Cardiac muscle cell (in vitro differentiated cells and primary cell): ENCODE data around the gene SAMD14. TPM values are rescaled to one million over a fixed set of nuclear protein-coding genes. Genes with fewer than 3 reads are reported as not detected.
A peak's percentile ranks its signal among the peaks of the same experiment; 100 is the strongest.

Source experiments
- DNase-seq, 2 donors: peaks; one replicate each; pipeline versions ENCODE4 v3.0.0 to v3.0.0-alpha.2; 2010 to 2017; ENCODE audit warnings: low read depth in 1 of 2, low spot score in 1 of 2
- H3K27ac ChIP-seq: fragments of 200-600 bp; sonication (generic); 2 replicates; pipeline ENCODE4 v1.5.1; 2016
- H3K27me3 ChIP-seq: fragments of 200-600 bp; sonication (generic); 2 replicates; pipeline ENCODE4 v1.6.0; 2016; ENCODE audit warnings: control low read depth
- H3K36me3 ChIP-seq: fragments of 200-600 bp; sonication (generic); 2 replicates; pipeline ENCODE4 v1.5.1; 2016; ENCODE audit warnings: control low read depth
- H3K4me1 ChIP-seq: fragments of 200-600 bp; sonication (generic); 2 replicates; pipeline ENCODE4 v1.8.1; 2017; ENCODE audit warnings: low read depth, mild to moderate bottlenecking, mixed run types
- H3K4me3 ChIP-seq: fragments of 200-600 bp; sonication (generic); 2 replicates; pipeline ENCODE4 v1.5.1; 2016; ENCODE audit warnings: mild to moderate bottlenecking
- H3K9me3 ChIP-seq: fragments of 200-600 bp; sonication (generic); 2 replicates; pipeline ENCODE4 v1.5.1; 2017; ENCODE audit warnings: low read depth, mild to moderate bottlenecking, control low read depth
- polyA plus RNA-seq: library from polyadenylated mRNA; unstranded; fragments of >200 nt; fragmentation: Nextera tagmentation; extraction: Ambion mirVana; gene quantifications from 2 replicates; pipeline ENCODE4 v1.2.1, GENCODE V29; 2016
- total RNA-seq: library from RNA; depleted of rRNA; stranded (reverse); fragments of >200 nt; gene quantifications from 2 replicates; pipeline ENCODE4 v1.2.3, GENCODE V29; 2016
- TF ChIP-seq, protein P1 (sequence below): IDR thresholded peaks from 2 replicates; pipeline ENCODE4 v1.5.1; 2012; ENCODE audit warnings: low read depth, mild to moderate bottlenecking, low read length

The SAMD14 gene
- total and polyA plus RNA-seq, 2 experiments from 2014 or later = 2.5 to 2.8 TPM

DNA sequence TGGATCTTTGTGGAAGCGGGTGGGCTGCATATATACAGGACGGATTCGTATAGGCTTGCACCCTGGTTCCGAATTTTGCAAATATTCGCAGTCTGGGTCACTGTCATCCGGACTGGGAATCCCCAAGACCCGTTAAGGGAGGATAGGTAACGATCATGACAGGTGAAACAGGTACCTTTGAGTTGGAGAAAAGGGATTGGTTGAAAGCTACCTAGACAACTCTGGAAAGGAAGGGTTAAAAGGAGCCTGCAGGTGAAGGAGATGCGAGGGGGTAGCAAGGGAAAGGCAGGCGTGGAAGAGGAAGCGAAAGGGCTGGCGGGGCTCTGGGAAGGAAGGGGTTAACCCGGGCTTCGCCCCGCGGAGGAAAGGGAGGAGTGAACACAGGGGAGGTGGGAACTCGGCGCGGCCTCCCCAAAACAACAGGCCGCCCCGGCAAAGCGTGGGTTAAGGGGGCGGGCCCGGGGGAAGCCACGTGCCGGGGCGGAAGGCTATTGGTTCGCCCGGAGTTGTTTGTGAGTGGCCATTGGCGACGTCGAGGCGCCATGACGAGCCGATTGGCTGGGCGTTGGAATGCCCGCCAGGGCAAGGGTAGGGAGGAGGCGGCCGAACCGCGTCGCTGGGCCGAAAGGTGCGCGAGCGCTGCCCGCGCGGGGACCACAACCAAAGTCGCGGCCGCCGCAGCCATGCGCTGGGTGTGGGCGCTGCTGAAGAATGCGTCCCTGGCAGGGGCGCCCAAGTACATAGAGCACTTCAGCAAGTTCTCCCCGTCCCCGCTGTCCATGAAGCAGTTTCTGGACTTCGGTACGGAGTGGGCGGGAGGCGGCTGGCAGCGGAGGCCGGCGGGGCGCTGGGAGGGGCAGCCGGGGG lies 35.0 kb downstream of the SAMD14 start, which contains the start of gene PDK2:
Gene PDK2 (plus strand): TSS at position 599 of the 867 bp plus-strand sequence. CDS start 85 bp downstream, at position 684.
- H3K27me3 ChIP-seq = no peaks in the 10 kb centered on the region
- TF ChIP-seq, protein P1, sequence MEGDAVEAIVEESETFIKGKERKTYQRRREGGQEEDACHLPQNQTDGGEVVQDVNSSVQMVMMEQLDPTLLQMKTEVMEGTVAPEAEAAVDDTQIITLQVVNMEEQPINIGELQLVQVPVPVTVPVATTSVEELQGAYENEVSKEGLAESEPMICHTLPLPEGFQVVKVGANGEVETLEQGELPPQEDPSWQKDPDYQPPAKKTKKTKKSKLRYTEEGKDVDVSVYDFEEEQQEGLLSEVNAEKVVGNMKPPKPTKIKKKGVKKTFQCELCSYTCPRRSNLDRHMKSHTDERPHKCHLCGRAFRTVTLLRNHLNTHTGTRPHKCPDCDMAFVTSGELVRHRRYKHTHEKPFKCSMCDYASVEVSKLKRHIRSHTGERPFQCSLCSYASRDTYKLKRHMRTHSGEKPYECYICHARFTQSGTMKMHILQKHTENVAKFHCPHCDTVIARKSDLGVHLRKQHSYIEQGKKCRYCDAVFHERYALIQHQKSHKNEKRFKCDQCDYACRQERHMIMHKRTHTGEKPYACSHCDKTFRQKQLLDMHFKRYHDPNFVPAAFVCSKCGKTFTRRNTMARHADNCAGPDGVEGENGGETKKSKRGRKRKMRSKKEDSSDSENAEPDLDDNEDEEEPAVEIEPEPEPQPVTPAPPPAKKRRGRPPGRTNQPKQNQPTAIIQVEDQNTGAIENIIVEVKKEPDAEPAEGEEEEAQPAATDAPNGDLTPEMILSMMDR = no peak
- peaks cover 6% of the 10 kb centered on the region for H3K36me3 ChIP-seq
- H3K4me3 ChIP-seq = peak within 1 kb of the TSS; percentile 72
- H3K27ac ChIP-seq = peak within 1 kb of the TSS; percentile 76
- peak; percentile 97 to 98 for DNase-seq
- H3K9me3 ChIP-seq = no peaks in the 10 kb centered on the region
- H3K4me1 ChIP-seq = peaks cover 3% of the 10 kb centered on the region

- H3K27me3 ChIP-seq = no peaks in the 10 kb centered on the region
- H3K9me3 ChIP-seq = no peaks in the 10 kb centered on the region
- TF ChIP-seq, protein P1 = peak; percentile 82
- peak; percentile 90 to 95 for DNase-seq
- peaks cover 3% of the 10 kb centered on the region for H3K4me1 ChIP-seq
- peak overlapping the region; percentile 7 for H3K27ac ChIP-seq
- peaks cover 6% of the 10 kb centered on the region for H3K36me3 ChIP-seq
- H3K4me3 ChIP-seq = peak overlapping the region; percentile 10
Observed at GRCh38 chr17:50094243-50094752, 35.7 kb downstream of the SAMD14 start.

DNA sequence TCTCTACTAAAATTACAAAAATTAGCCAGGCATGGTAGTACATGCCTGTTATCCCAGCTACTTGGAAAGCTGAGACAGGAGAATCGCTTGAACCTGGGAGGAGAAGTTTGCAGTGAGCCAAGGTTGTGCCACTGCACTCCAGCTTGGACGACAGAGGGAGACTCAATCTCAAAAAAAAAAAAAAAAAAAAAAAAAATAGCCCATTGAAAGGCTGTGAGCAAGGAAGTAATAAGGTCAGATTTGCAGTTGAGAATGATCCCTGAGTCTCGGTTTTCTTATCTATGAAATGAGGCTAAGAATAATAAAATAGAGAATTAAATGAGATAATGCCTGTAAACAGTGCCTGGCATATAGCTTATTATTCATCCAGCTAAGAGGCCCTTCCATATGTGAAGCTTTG lies 36.2 kb downstream of the SAMD14 start:
- peaks cover 6% of the 10 kb centered on the region for H3K36me3 ChIP-seq
- TF ChIP-seq, protein P1 = no peak
- H3K27ac ChIP-seq = no peak overlapping the region
- no peaks in the 10 kb centered on the region for H3K9me3 ChIP-seq
- no peak for DNase-seq
- no peak overlapping the region for H3K4me3 ChIP-seq
- no peaks in the 10 kb centered on the region for H3K27me3 ChIP-seq
- peaks cover 3% of the 10 kb centered on the region for H3K4me1 ChIP-seq

DNA sequence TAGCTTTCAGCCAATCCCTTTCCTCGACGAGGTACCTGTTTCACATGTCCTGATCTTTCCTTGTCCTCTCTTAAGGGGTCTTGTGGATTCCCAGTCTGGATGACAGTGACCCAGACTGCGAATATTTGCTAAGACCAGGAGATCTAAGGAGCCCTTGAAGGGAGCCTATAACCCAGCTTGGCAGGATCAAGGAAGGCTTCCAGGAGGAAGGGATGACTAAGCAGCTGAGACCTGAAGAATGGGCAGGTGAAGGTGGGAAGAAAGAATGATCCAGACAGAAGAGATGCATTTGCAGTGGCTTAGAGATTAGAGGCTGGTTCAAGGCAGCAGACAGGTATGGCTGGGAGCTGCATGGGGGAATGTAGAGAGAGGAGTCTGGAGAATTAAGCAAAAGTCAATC lies 36.7 kb downstream of the SAMD14 start:
- TF ChIP-seq, protein P1 = no peak
- Histone ChIP-seq H3K9me3 (no peaks in the 10 kb centered on the region), H3K36me3 (peaks cover 5% of the 10 kb centered on the region), H3K27me3 (no peaks in the 10 kb centered on the region), H3K4me1 (peaks cover 3% of the 10 kb centered on the region), H3K4me3 (no peak overlapping the region), H3K27ac (no peak overlapping the region)
- DNase-seq = no peak

- TF ChIP-seq, protein P1 = no peak
- no peak for DNase-seq
- no peaks in the 10 kb centered on the region for H3K9me3 ChIP-seq
Observed at GRCh38 chr17:50091918-50092285, 38.1 kb downstream of the SAMD14 start.

More at GRCh38 chr17:50091918-50092285, 38.1 kb downstream of the SAMD14 start:
- Histone ChIP-seq H3K4me3 (no peak overlapping the region), H3K27me3 (no peaks in the 10 kb centered on the region), H3K27ac (no peak overlapping the region), H3K36me3 (no peaks in the 10 kb centered on the region), H3K4me1 (peaks cover 3% of the 10 kb centered on the region)
